Right cardiac atrium (tissue), 5 donors: Measurements from ENCODE around the gene SERGEF. TPM values are rescaled to one million over a fixed set of nuclear protein-coding genes. Genes with fewer than 3 reads are reported as not detected.

ENCODE experiments used
- ATAC-seq, 2 donors: fragments of 200-7000 bp; cut with Tn5 transposase; one replicate each; pipeline versions ENCODE4 v1.8.0 to v1.9.1; 2020; ENCODE audit warnings: moderate library complexity in 2 of 2, mild to moderate bottlenecking in 1 of 2
- DNase-seq, 3 donors: peaks; one replicate each; pipeline ENCODE4 v3.0.0-alpha.2; 2020
- H3K27ac ChIP-seq: one replicate; pipeline ENCODE4 v1.5.1; 2013; ENCODE audit warnings: mild to moderate bottlenecking, low read length, control low read depth, moderate library complexity
- H3K27me3 ChIP-seq: one replicate; pipeline ENCODE4 v1.6.1; 2013; ENCODE audit not compliant: control insufficient read depth, insufficient read depth
- H3K4me1 ChIP-seq: one replicate; pipeline ENCODE4 v1.6.1; 2013; ENCODE audit warnings: low read length; ENCODE audit not compliant: control insufficient read depth, insufficient read depth
- H3K4me3 ChIP-seq: one replicate; pipeline ENCODE4 v1.5.1; 2013; ENCODE audit warnings: low read length, control low read depth
- H3K9me3 ChIP-seq: one replicate; pipeline ENCODE4 v1.6.1; 2013; ENCODE audit warnings: low read length; ENCODE audit not compliant: control insufficient read depth
- WGBS: extraction: QIAGEN DNeasy Blood & Tissue Kit; methylation state at CpG from one replicate; pipeline ENCODE4 v1.1.7; 2013; 5-methylcytosine and 5-hydroxymethylcytosine counted together
- intact Hi-C, 4 donors: fragments of 100-400 bp; cut with DNase I; formaldehyde crosslinking; loops; one replicate each; pipeline versions ENCODE4 v1.11.0 to v1.14.0; 2022 to 2023
- long read RNA-seq, 4 donors: library from polyadenylated mRNA; unstranded; transcript quantifications; one replicate each; pipeline ENCODE4 v2.0.0, GENCODE V29; 2020 to 2021
- polyA plus RNA-seq: library from polyadenylated mRNA; stranded (reverse); fragments of 200-250 nt; gene quantifications from one replicate; pipeline ENCODE4 v1.2.3, GENCODE V29; 2013
- total RNA-seq, 4 donors: library from RNA; stranded (reverse); fragmentation: NEBNext Ultra II Directional; extraction: Animal tissue kit (Norgen Biotek cat#: 25700); gene quantifications; one replicate each; pipeline ENCODE4 v1.2.1, GENCODE V29; 2021
- donor health status: healthy with polysubstance abuse.
- donor health status: DM: no; HTN: yes; CAD: no.
- donor health status: DM: no; HTN: no; CAD: no.
- donor health status: DM: no; HTN: yes; CAD: no; lungs with severe emphysema.
- donor health status: DM: yes; HTN: yes; CAD: no.

Gene SERGEF
- total RNA-seq (10 to 100 TPM; 30.8 to 41.0 (median 31.3) TPM), polyA plus RNA-seq (44.7 TPM)
- long read RNA-seq, donor 1, transcript SERGEF-201 (11 exons, 1,566 nt) = major isoform, 6 of 37 reads
- long read RNA-seq, donor 1, partial matches to known transcripts = 2 of 37 reads
- long read RNA-seq, donor 1, other reads (novel, unspliced or antisense) = 27 of 37 reads
- long read RNA-seq, donor 2, partial matches to known transcripts = 0 of 10 reads
- long read RNA-seq, donor 2, other reads (novel, unspliced or antisense) = 4 of 10 reads
- long read RNA-seq, donor 3, transcript SERGEF-201 (11 exons, 1,566 nt) = major isoform, 15 of 65 reads
- long read RNA-seq, donor 3, partial matches to known transcripts = 0 of 65 reads
- long read RNA-seq, donor 3, other reads (novel, unspliced or antisense) = 45 of 65 reads
- long read RNA-seq, donor 4, transcript SERGEF-201 (11 exons, 1,566 nt) = major isoform, 7 of 25 reads
- long read RNA-seq, donor 4, partial matches to known transcripts = 2 of 25 reads
- long read RNA-seq, donor 4, other reads (novel, unspliced or antisense) = 15 of 25 reads

DNA sequence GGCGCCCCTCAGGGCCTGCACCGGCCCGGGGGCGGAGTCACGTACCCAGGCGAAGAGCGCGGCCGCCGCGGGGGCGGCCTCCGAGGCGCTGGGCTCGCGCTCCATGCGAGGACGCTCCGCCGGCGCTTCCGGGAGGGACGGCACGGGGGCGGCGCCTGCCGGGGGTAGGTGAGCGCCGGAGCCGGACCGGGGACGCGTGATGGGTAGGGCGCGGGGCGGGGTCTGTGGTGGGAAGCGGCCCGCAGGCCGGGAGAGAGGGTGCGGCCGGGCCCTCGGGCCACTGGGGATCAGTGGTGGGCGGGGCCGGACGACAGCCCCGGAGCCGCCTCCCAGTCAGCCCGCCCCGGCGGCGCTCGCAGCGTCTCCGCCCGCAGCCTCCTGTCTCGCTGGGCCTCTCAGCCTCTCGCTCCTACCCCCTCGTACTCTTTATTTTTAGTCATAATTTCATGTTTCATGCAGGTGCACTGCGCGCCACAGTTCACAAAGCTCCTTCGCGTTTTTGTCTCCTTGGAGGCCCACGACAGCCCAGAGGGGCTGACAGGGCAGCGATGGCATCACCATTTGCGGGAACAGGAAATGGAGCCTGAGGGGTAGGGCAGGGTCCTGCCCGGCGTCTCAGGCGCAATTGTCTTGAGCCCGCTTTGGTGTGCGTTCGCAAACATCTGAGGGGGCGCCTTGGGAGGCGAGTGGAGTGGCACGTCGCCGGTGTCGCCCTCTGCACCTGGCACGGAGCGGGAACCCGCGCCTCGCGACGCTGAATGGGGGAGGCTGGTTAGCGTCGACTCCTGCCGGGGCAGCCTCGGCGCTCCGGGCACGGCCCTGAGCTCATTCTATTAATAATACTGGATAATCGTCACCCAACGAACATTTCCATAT, at the start of gene SERGEF:
TSS of gene SERGEF (minus strand) at position 142 of the 876 bp plus-strand sequence. CDS start at position 105, 37 bp downstream.
- Histone ChIP-seq H3K27me3 (no peaks in the 10 kb centered on the region), H3K9me3 (no peaks in the 10 kb centered on the region), H3K27ac (peak within 1 kb of the TSS; percentile 80), H3K4me3 (peak within 1 kb of the TSS; percentile 81), H3K4me1 (peaks cover 2% of the 10 kb centered on the region)
- intact Hi-C loops = loop anchor here in 1 of 4 donors (10.0 kb wide), 1 partner anchor 92 kb away; the partner anchor contains the start of gene SAAL1
- under 1% methylated on average over 93 of the region's 93 CpGs for WGBS
- ATAC-seq = peak; percentile 99
- peak; percentile 95 to 98 (median 97) for DNase-seq

DNA sequence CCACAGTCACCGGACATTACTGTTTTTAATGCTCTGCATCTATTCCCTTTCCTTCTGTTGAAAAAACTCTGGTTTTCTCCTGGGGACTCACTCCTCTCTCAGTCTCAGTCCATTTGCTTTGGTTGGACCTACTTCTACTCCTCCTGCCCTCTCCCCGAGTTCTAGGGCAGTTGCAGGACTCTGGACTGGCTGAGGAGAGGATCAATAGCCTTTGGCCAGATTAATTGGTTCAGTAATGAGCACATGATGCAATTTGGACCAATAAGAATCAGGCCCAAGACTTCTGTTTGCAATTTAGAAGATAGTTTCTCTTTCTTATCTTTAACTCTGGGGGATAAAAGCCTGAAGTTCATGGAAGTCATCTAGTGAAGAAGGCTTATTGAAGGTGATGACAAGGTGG, 48.5 kb upstream of the SERGEF start:
- Histone ChIP-seq H3K9me3 (no peaks in the 10 kb centered on the region), H3K4me3 (no peak overlapping the region), H3K4me1 (no peaks in the 10 kb centered on the region), H3K27me3 (no peaks in the 10 kb centered on the region), H3K27ac (no peak overlapping the region)
- no peak for ATAC-seq
- DNase-seq = no peak
- WGBS = 71% methylated on average over 2 of the region's 2 CpGs
- intact Hi-C loops = no loop called here

DNA sequence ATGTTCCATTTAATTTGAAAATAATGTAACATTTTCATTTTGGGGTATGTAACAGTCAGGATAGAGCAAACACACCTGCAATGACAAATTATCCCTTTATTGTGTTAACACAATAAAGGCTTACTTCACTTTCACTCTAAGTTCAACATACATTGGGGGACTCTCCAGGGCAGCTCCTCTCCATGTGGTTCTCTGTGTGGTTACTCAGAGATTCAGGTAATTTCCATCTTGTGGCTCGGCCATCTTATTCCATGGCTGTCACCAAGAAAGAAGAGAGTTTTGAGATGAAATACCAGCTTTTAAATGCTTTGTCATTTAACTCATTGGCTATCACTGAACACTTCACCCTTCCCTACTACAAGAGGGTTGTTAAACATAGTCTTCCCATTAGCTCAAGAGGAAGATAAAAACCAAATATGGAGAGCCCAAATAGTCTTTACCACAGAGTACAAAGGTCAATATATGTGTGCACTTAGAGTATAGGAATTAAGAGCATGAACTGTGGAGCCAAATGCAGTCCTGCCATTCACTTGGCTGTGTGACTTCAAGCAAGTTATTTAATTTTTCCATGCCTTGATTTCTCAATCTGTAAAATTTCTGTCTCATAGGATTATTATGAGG, 43.8 kb upstream of the SERGEF start:
- DNase-seq (no peak), ATAC-seq (no peak)
- 88% methylated on average over 1 of the region's 1 CpG for WGBS
- Histone ChIP-seq H3K27me3 (no peaks in the 10 kb centered on the region), H3K9me3 (no peaks in the 10 kb centered on the region), H3K4me1 (no peaks in the 10 kb centered on the region), H3K4me3 (no peak overlapping the region), H3K27ac (no peak overlapping the region)
- intact Hi-C loops = no loop called here

DNA sequence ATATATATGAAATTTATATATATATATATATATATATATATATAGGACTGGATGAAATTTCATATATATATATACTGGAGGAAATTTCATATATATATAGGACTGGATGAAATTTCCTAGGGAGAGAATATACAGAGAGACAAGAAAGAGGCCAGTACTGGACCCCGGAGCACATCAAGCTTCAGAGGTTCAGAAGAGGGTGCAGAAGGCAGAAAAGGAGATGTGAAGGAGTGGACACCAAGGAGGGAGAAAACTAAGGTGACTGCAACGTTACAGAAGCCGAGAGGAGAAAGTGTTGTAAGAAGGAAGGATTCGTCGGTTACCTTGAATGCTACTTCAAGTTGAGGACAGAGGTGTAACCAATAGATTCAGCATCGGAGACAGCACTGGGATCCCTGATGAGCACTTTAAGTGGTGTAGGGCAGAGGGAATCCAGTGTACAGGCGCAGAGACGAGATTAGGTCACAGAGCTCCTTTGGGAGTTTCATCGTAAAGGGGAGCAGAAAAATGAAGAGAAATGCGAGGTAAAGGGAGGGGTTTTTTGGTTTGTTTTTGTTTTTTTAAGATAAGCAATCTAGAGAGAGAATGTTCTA, 41.8 kb upstream of the SERGEF start:
- WGBS = 84% methylated on average over 10 of the region's 10 CpGs
- Histone ChIP-seq H3K27ac (no peak overlapping the region), H3K27me3 (no peaks in the 10 kb centered on the region), H3K4me3 (no peak overlapping the region), H3K9me3 (no peaks in the 10 kb centered on the region), H3K4me1 (no peaks in the 10 kb centered on the region)
- DNase-seq (no peak), ATAC-seq (no peak)
- intact Hi-C loops = no loop called here

DNA sequence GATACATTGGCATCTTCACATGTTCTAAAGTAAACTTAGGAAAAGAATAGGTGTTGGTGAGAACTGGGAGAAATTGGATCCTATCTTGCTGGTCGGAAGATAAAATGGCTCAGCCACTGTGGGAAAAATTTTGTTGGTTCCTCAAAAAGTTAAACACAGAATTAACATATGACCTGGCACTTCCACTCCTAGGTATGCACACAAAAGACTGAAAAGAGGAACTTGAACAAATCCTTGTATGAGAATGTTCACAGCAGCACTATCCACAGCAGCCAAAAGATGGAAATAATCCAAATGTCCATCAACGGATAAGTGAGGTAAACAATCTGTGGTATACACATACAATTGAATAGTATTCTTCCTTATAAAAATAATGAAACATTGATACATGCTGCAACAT, 38.0 kb upstream of the SERGEF start:
- no peak for ATAC-seq
- Histone ChIP-seq H3K9me3 (no peaks in the 10 kb centered on the region), H3K4me1 (no peaks in the 10 kb centered on the region), H3K4me3 (no peak overlapping the region), H3K27me3 (no peaks in the 10 kb centered on the region), H3K27ac (no peak overlapping the region)
- WGBS = 62% methylated on average over 2 of the region's 2 CpGs
- DNase-seq = no peak
- intact Hi-C loops = no loop called here

DNA sequence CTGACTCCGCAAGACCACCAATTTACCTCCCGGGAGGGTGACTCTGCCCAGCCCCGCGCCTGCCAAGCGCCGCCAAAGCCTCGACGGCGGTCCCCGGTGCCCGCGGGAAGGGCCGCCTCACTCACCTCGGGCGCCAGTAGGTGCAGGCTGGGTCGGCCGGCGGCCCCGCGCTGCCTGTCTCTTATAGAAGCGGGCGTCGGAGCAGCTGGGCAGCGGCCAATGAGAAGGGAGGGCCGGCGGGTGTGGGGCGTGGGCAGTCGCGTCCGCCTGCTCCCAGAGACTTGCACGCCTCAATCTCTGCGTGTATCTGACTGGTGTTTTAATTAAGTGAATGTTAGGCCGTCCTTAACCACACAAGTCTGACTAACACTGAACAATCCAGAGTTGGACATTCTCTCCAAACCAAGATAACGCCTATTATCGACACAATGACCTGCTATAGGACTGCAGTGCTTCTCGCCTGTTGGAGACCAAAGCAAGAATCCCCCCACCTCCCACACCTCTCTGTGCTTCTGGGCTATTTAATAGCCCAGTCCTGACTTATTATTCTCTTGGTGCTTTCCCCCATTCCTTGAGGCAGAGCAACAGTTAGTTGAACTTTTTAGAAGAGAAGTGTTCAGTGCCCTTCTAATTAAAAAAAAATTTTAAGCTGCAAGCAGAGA, 33.4 kb upstream of the SERGEF start, which contains the start of gene TPH1:
TSS of gene TPH1 (minus strand) at position 154 of the 662 bp plus-strand sequence. CDS start 5,507 bp downstream, outside the sequence.
- peak; percentile 85 to 90 for ATAC-seq
- DNase-seq = peak; percentile 66 to 80 (median 80)
- no peaks in the 10 kb centered on the region for H3K9me3 ChIP-seq
- intact Hi-C loops = no loop called here
- H3K27ac ChIP-seq = no peak within 1 kb of the TSS
- WGBS = 6% methylated on average over 36 of the region's 36 CpGs
- no peaks in the 10 kb centered on the region for H3K27me3 ChIP-seq
- H3K4me1 ChIP-seq = no peaks in the 10 kb centered on the region
- H3K4me3 ChIP-seq = peak within 1 kb of the TSS; percentile 29

DNA sequence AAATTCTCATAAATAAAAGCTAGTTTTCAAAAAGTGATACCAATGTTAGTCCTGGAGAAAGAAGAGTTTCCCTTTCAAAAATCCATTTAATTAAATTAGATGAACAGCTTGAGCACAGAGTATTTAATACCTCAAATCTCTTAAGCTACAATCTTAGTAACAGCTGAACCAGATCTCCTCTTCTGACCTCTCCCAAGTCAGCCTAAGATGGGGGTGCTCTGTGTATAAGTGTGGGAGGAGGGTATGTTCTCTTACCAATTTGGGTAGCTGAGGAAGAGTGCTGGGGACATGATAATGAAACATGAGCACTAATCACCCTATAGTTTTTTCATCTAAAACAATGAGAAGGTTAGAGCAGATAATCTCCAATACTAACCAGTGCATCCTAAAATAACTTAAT, 23.6 kb upstream of the SERGEF start:
- no peaks in the 10 kb centered on the region for H3K27me3 ChIP-seq
- H3K4me1 ChIP-seq = no peaks in the 10 kb centered on the region

DNA sequence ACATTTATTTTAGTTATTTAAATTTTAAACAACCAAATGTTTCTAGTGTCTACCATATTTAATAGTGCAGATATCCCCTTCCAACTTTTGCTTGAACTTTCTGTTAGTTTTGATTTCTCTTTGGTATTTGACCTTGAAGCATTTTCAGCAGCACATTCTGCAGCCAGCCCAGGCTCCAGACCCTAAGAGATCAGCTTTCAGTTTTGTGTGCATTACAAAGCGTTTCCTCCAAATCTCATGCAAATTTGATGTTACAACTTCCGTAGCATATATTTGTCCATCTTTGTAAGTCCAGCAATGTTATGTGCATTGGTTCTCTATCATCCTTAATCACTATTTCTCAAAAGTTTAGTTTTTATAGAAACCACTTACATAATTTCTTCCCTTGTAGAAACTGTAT, 14.6 kb upstream of the SERGEF start:
- no peak for ATAC-seq
- no peak overlapping the region for H3K27ac ChIP-seq
- no peaks in the 10 kb centered on the region for H3K4me1 ChIP-seq
- H3K27me3 ChIP-seq = no peaks in the 10 kb centered on the region
- H3K9me3 ChIP-seq = no peaks in the 10 kb centered on the region
- H3K4me3 ChIP-seq = no peak overlapping the region
- intact Hi-C loops = no loop called here
- no peak for DNase-seq
- 87% methylated on average over 2 of the region's 2 CpGs for WGBS

More for the DNA sequence above, 23.6 kb upstream of the SERGEF start:
- no peak for DNase-seq
- H3K4me3 ChIP-seq = no peak overlapping the region
- H3K27ac ChIP-seq = no peak overlapping the region
- no peak for ATAC-seq
- intact Hi-C loops = no loop called here
- H3K9me3 ChIP-seq = no peaks in the 10 kb centered on the region

DNA sequence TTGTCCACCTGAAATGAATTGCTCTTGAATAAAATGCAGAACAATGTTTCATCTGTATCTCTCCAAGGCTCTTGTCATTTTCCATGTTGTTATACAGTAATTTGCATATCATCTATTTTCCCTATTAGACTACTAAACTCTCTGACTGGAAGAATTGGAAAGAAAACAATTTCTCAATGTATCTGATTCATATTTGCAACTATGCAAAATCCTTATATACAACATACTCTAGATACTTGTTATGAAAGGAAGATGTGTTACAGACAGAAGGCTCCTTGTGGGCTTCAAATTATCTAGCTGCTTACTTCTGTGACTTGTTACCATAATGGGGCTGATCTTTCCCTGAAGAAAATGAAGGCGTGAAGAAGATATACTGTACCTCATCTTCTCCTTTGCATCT, 9.6 kb upstream of the SERGEF start:
- no peak overlapping the region for H3K27ac ChIP-seq
- no peak for ATAC-seq
- no peak overlapping the region for H3K4me3 ChIP-seq
- WGBS = 91% methylated on average over 1 of the region's 1 CpG
- DNase-seq = no peak
- no peaks in the 10 kb centered on the region for H3K27me3 ChIP-seq
- no peaks in the 10 kb centered on the region for H3K4me1 ChIP-seq
- intact Hi-C loops = no loop called here
- no peaks in the 10 kb centered on the region for H3K9me3 ChIP-seq

DNA sequence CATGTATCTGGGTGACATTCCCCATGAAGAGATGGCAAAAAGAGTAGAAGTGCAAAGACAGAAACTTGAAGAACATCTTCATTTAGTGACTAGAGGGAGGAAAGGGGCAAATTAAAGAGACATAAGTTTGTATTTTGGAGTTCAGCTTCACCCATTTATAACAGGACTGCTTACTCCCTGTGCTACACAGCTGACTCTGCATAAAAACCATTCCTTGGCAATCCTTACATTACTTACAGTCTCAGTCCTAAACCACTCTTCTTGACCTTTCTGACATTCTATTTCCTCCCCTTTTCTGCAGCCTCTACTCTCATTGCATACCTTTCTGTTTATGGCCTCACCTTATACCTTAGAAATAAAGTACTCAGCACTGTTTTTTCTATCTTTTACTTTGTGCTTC, 6.8 kb upstream of the SERGEF start:
- intact Hi-C loops = loop anchor here in 1 of 4 donors (10.0 kb wide), 1 partner anchor 85 kb away; the partner anchor contains the start of gene SAAL1
- Histone ChIP-seq H3K9me3 (no peaks in the 10 kb centered on the region), H3K27me3 (no peaks in the 10 kb centered on the region), H3K27ac (no peak overlapping the region), H3K4me3 (no peak overlapping the region), H3K4me1 (no peaks in the 10 kb centered on the region)
- DNase-seq (no peak), ATAC-seq (no peak)
